Measurements from ENCODE around the gene LRFN3.
"Not testable (repeated sequence)": the region's sequence is repeated elsewhere in the genome, so short reads cannot be mapped to it uniquely, and the experiment has no call there.

The LRFN3 gene

DNA sequence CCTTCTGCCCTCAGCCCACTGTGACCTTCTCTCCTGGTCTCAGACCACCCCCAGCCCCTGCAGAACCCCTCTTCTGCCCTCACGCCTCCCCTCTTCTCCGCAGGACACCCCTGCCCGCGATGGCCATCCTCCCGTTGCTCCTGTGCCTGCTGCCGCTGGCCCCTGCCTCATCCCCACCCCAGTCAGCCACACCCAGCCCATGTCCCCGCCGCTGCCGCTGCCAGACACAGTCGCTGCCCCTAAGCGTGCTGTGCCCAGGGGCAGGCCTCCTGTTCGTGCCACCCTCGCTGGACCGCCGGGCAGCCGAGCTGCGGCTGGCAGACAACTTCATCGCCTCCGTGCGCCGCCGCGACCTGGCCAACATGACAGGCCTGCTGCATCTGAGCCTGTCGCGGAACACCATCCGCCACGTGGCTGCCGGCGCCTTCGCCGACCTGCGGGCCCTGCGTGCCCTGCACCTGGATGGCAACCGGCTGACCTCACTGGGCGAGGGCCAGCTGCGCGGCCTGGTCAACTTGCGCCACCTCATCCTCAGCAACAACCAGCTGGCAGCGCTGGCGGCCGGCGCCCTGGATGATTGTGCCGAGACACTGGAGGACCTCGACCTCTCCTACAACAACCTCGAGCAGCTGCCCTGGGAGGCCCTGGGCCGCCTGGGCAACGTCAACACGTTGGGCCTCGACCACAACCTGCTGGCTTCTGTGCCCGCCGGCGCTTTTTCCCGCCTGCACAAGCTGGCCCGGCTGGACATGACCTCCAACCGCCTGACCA is 3.3 kb downstream of the LRFN3 start:
- no peak for DNase-seq
- TF ChIP-seq GATA1 (IDR thresholded peaks at IDR 0.05; ENCODE audit: low read depth, low read length) (no peak), POLR2A (IDR thresholded peaks at IDR 0.05; ENCODE audit: low read length) (no peak)

DNA sequence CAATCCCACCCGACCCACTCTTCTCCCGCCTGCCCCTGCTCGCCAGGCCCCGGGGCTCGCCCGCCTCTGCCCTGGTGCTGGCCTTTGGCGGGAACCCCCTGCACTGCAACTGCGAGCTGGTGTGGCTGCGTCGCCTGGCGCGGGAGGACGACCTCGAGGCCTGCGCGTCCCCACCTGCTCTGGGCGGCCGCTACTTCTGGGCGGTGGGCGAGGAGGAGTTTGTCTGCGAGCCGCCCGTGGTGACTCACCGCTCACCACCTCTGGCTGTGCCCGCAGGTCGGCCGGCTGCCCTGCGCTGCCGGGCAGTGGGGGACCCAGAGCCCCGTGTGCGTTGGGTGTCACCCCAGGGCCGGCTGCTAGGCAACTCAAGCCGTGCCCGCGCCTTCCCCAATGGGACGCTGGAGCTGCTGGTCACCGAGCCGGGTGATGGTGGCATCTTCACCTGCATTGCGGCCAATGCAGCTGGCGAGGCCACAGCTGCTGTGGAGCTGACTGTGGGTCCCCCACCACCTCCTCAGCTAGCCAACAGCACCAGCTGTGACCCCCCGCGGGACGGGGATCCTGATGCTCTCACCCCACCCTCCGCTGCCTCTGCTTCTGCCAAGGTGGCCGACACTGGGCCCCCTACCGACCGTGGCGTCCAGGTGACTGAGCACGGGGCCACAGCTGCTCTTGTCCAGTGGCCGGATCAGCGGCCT is 4.1 kb downstream of the LRFN3 start:
- TF ChIP-seq POLR2A (IDR thresholded peaks at IDR 0.05; ENCODE audit: low read length), result no peak

DNA sequence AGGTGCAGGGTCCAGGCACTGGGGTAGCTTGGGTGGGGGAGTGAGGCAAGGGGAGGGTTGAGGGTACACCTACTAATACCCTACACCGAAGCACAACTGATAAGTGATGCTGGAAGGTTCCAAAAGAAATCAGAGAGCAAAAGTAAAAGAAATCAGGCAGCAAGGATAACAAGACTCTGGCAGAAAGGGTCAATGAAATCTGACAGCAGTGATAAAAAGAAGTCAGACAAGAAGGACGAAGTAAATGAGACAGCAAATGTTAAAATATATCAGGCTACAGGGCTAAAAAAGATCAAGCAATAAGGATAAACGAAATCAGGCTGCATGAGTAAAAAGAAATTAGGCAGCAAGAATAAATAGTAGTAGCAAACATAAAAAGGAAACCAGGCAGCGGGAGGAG is 4.7 kb downstream of the LRFN3 start:
- TF ChIP-seq GATA1 (IDR thresholded peaks at IDR 0.05; ENCODE audit: low read depth, low read length) (no peak), POLR2A (IDR thresholded peaks at IDR 0.05; ENCODE audit: low read length) (no peak)
- no peak for DNase-seq

More for the DNA sequence above, 4.1 kb downstream of the LRFN3 start:
- DNase-seq, result no peak

DNA sequence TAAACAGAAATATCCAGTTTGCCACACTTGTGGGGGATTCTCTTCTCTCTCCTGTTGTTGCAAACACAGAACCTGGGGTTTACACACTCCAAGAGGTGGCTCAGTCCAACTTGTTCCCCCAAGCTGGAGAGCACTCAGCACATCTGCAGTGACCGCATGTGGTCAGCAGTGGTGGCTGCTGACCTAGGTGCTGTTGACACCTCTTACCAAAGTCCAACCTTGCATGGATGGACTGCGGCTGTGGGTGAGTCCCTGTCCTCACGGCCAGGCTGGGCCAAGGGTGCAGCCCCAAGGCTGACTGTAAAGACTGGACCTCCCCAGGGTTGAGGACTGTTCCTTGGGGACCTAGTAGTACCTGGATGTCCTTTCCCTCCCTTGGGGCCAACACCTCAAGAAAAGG is 6.1 kb downstream of the LRFN3 start:
- TF ChIP-seq POLR2A (IDR thresholded peaks at IDR 0.05; ENCODE audit: low read length) (no peak), GATA1 (IDR thresholded peaks at IDR 0.05; ENCODE audit: low read depth, low read length) (no peak)
- DNase-seq, result no peak

DNA sequence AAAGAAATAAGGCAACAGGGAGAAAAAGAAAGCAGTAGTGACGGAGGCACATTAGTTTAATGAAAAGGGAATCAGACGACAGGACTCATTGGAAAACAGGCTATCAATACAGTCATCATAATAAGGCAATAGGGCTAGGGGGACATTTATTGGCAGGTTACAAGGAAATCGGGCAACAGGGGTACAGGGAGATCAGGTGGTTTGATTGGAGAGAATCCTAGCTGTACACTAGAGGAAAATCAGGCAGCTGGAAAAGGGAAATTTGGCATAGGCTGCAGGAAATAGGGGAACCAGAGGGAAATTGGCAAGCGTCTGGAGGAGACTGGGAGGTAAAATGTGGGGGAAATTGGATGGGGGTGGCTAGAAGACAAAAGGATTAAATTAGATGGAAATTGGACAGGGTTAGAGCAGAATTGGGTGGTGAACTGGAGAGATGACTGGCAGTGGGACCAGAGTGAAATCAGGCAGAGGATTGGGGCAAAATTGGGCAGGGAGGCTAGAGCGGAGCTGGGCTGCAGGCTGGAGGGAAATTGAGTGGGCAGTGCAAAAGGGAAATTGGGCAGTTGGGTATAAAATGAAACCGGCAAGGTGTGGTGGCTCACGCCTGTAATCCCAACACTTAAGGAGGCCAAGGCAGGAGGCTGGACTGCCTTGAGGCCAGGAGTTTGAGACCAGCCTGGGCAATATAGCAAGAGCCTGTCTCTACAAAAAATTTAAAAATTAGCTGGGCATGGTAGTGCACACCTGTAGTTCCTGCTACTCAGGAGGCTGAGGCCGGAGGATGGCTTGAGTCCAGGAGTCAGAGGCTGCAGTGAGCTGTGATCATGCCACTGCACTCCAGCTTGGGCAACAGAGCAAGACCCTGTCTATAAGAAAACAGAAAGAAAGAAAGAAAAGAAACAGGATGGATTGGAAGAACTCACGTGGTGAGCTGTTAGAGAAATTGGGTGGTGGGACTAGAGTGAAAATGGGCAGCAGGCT is 7.4 kb downstream of the LRFN3 start:
- no peak for DNase-seq
- TF ChIP-seq POLR2A (IDR thresholded peaks at IDR 0.05; ENCODE audit: low read length), result no peak
- TF ChIP-seq GATA1 (IDR thresholded peaks at IDR 0.05; ENCODE audit: low read depth, low read length), result no peak

DNA sequence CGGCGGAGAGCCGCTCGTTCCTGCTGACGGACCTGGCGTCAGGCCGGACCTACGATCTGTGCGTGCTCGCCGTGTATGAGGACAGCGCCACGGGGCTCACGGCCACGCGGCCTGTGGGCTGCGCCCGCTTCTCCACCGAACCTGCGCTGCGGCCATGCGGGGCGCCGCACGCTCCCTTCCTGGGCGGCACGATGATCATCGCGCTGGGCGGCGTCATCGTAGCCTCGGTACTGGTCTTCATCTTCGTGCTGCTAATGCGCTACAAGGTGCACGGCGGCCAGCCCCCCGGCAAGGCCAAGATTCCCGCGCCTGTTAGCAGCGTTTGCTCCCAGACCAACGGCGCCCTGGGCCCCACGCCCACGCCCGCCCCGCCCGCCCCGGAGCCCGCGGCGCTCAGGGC is 8.4 kb downstream of the LRFN3 start:
- no peak for TF ChIP-seq GATA1 (IDR thresholded peaks at IDR 0.05; ENCODE audit: low read depth, low read length)
- TF ChIP-seq POLR2A (IDR thresholded peaks at IDR 0.05; ENCODE audit: low read length), result no peak

DNA sequence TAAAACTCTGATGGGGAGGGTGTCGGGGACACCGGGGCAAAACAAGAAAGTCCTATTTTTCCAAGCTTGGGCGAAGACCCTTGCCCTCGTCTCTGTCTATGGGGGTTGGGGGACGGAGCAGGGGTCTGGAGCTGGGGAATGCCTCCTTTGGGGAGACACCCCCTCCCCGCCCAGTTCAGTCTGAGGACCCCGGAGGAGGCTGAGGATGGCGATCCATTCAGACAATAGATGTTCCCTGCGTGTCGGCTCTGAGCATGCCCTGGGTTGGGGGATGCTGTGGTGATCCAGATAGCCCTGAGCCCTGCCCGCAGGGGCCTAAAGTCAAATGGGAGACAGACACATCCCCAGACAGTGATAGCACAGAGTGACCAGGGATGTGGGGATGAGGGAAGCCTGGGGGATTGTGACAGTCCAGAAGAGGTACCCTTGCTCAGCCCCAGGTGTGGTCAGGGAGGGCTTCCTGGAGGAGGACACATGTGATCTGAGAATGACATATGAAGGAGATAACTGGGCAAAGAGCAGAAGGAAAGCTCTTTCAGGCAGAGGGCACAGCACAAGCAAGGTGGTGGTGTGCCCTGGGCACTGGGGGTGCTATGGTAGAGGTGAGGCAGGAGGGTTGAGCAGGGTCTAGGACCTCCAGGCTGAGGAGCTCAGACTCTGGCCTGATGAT is 9.1 kb downstream of the LRFN3 start:
- no peak for DNase-seq
- TF ChIP-seq GATA1 (IDR thresholded peaks at IDR 0.05; ENCODE audit: low read depth, low read length) (no peak), POLR2A (IDR thresholded peaks at IDR 0.05; ENCODE audit: low read length) (no peak)

More for the DNA sequence above, 8.4 kb downstream of the LRFN3 start:
- DNase-seq, result no peak

DNA sequence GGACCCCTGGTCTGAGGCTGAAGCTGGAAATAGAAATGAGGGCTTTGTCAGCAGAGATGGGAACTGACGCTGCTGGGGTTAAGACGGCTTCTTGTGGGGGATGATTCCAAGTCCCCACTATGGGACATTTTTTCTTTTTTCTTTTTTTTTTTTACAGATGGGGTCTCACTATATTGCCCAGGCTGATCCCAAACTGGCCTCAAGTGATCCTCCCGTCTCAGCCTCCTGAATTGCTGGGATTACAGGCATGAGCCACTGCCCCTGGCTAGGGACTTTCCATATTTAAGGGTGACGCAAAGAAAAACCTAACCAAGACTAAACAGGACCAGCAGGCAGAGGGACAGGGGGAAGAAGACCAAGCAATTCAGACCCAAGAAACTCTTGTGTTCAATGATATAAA is 10.0 kb downstream of the LRFN3 start:
- DNase-seq, result no peak

DNA sequence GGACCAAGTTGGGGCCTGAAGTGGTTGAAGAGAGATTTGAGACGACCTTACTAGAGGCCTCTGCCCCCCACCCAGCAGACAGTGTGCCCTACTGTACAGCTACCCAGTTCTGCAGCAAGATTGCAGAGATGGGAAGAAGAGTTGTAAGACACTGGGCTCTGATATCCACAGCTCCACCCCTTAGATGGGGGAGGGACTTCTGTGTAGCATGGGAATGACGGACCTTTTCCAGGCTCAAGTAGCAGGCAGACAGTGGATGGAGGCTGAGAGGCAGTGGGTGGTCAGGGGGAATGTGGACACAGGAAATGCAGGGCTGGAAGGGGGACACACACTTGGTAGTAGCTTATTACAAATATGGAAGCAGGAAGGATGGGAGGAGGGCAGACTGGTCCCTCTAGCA is 13.0 kb downstream of the LRFN3 start:
- no peak for TF ChIP-seq GATA1 (IDR thresholded peaks at IDR 0.05; ENCODE audit: low read depth, low read length)
- TF ChIP-seq POLR2A (IDR thresholded peaks at IDR 0.05; ENCODE audit: low read length), result no peak
- no peak for DNase-seq

More for the DNA sequence above, 10.0 kb downstream of the LRFN3 start:
- TF ChIP-seq POLR2A (IDR thresholded peaks at IDR 0.05; ENCODE audit: low read length), result no peak
- TF ChIP-seq GATA1 (IDR thresholded peaks at IDR 0.05; ENCODE audit: low read depth, low read length), result no peak

DNA sequence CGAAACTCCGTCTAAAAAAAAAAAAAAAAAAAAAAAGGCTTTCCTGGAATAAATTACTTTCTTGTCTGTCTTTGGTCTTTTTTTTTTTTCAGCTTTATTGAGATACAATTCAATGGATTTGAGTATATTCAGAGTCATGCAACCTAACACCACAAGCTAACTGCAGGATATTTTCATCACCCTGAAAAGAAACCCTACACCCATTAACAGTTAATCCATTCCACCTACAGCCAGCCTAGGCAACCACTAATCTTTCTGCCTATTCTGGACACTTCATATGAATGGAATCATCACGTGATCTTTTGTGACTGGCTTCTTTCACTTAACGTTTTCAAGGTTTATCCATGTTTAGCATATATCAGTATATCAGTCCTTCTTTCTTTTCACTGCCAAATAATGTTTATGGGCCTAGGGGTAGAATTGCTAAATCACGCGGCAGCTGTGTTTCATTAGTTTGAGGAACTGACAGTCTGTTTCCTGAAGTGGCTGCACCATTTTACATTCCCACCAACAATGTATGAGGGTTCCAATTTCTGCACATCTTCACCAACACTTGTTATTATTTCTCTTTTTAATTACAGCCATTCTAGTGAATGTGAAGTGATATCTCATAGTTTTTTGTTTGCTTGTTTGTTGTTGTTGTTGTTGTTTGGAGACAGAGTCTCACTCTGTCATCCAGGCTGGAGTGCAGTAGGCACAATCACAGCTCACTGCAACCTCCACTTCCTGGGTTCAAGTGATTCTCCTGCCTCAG is 19.9 kb downstream of the LRFN3 start:
- DNase-seq, result no peak
- TF ChIP-seq POLR2A (IDR thresholded peaks at IDR 0.05; ENCODE audit: low read length) (no peak), GATA1 (IDR thresholded peaks at IDR 0.05; ENCODE audit: low read depth, low read length) (no peak)

DNA sequence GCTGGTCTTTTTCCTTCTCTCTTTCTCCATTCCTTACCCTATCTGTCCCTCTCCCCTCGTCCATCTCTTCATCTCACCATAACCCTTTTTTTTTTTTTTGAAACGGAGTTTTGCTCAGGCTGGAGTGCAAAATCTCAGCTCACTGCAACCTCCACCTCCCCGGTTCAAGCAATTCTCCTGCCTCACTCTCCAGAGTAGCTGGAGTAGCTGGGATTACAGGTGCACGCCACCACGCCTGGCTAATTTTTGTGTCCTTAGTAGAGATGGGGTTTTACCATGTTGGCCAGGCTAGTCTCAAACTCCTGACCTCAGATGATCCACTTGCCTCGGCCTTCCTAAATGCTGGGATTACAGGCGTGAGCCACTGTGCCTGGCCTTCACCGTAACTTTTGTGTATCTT is 21.2 kb downstream of the LRFN3 start:
- not testable (repeated sequence) for DNase-seq

DNA sequence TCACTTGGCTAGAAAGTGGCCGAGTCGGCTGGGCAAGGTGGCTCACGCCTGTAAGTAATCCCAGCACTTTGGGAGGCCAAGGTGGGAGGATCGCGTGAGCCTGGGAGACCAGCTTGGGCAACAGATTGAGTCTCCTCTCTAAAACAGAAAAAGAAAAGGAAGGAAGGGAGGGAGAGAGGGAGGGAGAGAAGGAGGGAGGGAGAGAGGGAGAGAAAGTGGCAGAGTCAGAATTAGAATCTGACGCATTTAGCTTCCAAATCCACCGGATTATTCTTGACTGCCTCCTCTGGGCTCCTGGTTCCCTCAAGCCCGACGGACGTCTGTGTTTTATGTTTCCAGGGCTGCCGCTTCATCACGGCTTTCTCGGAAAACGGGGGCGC is 22.5 kb downstream of the LRFN3 start:
- DNase-seq, result no peak
- TF ChIP-seq GATA1 (IDR thresholded peaks at IDR 0.05; ENCODE audit: low read depth, low read length), result no peak
- TF ChIP-seq POLR2A (IDR thresholded peaks at IDR 0.05; ENCODE audit: low read length), result no peak
